GM12878 (cell line): ENCODE results near the gene EIF2B5. TPM values are rescaled to one million over a fixed set of nuclear protein-coding genes. Genes with fewer than 3 reads are reported as not detected.

ENCODE experiments used
- BCLAF1 ChIP-seq: fragments of 450-650 bp; IDR thresholded peaks from 2 replicates; pipeline ENCODE4 v1.6.1; 2017; ENCODE audit warnings: antibody characterized with exemption, mild to moderate bottlenecking, moderate library complexity
- CREM ChIP-seq: IDR thresholded peaks from 2 replicates; pipeline ENCODE4 v1.6.1; 2014; ENCODE audit warnings: antibody characterized with exemption, low read depth
- ELK1 ChIP-seq: IDR thresholded peaks from 2 replicates; pipeline ENCODE4 v1.6.1; 2012; ENCODE audit warnings: low read depth, low read length, improper control_type of control experiment
- LARP7 ChIP-seq: fragments of 450-650 bp; IDR thresholded peaks from 2 replicates; pipeline ENCODE4 v1.6.1; 2017; ENCODE audit warnings: mild to moderate bottlenecking
- NFYB ChIP-seq: IDR thresholded peaks from 2 replicates; pipeline ENCODE4 v1.6.1; 2011; ENCODE audit warnings: low read depth, mild to moderate bottlenecking, low read length, improper control_type of control experiment, moderate library complexity; ENCODE audit not compliant: insufficient read depth
- POLR2AphosphoS2 ChIP-seq: IDR thresholded peaks from 2 replicates; pipeline ENCODE4 v1.6.1; 2011; ENCODE audit warnings: low read depth, mild to moderate bottlenecking, low read length, improper control_type of control experiment, moderate library complexity
- POLR2AphosphoS5 ChIP-seq: IDR thresholded peaks from 2 replicates; pipeline ENCODE4 v1.6.1; 2011; ENCODE audit warnings: mild to moderate bottlenecking, low read length, inconsistent platforms
- SIN3A ChIP-seq: IDR thresholded peaks from 2 replicates; pipeline ENCODE4 v1.6.1; 2012; ENCODE audit warnings: low read depth, low read length, improper control_type of control experiment
- USF1 ChIP-seq: IDR thresholded peaks from 2 replicates; pipeline ENCODE4 v1.6.1; 2011; ENCODE audit warnings: borderline replicate concordance, low read depth, mild to moderate bottlenecking, moderate library complexity, mixed read lengths, low read length; ENCODE audit not compliant: insufficient read depth; ENCODE audit errors: extremely low read length
- ZNF274 ChIP-seq: IDR thresholded peaks from one replicate; pipeline ENCODE4 v1.8.0; 2011; ENCODE audit not compliant: insufficient read length, insufficient read depth
- ZNF687 ChIP-seq: fragments of 450-650 bp; IDR thresholded peaks from 2 replicates; pipeline ENCODE4 v1.6.1; 2017; ENCODE audit warnings: mild to moderate bottlenecking, moderate library complexity
- polyA plus RNA-seq, 11 experiments: library from polyadenylated mRNA; depleted of rRNA in 4 of 11; unstranded in 6 of 11; stranded (reverse) in 5 of 11; fragments of >200 nt; fragmentation: Nextera tagmentation in 4 of 11; fragmentation: Illumina TruSeq in 1 of 11; extraction: Ambion mirVana in 4 of 11; extraction: Trizol in 1 of 11; gene quantifications; 1 replicate in 1 of 11; 2 replicates in 10 of 11; pipeline versions ENCODE4 v1.2.1 to v1.2.3, GENCODE V29; 2011 to 2016; ENCODE audit warnings: inconsistent platforms in 2 of 11, missing spikeins in 2 of 11, low read depth in 1 of 11
- total RNA-seq, 4 experiments: library from RNA; depleted of rRNA in 3 of 4; stranded (reverse); fragments of >200 nt in 3 of 4; fragmentation: Illumina TruSeq in 1 of 4; extraction: Trizol in 1 of 4; gene quantifications; 2 replicates each; pipeline versions ENCODE4 v1.2.1 to v1.2.3, GENCODE V29; 2013 to 2021
- TF ChIP-seq, protein P1 (sequence below): fragments of 450-650 bp; IDR thresholded peaks from 2 replicates; pipeline ENCODE4 v1.6.1; 2017; ENCODE audit warnings: mild to moderate bottlenecking

EIF2B5 gene
- total and polyA plus RNA-seq, 10 of the 15 experiments (the other 5 are each of a cell fraction or from before 2014, with no cell fraction given), result 13.7 to 82.7 (median 52.2) TPM

DNA sequence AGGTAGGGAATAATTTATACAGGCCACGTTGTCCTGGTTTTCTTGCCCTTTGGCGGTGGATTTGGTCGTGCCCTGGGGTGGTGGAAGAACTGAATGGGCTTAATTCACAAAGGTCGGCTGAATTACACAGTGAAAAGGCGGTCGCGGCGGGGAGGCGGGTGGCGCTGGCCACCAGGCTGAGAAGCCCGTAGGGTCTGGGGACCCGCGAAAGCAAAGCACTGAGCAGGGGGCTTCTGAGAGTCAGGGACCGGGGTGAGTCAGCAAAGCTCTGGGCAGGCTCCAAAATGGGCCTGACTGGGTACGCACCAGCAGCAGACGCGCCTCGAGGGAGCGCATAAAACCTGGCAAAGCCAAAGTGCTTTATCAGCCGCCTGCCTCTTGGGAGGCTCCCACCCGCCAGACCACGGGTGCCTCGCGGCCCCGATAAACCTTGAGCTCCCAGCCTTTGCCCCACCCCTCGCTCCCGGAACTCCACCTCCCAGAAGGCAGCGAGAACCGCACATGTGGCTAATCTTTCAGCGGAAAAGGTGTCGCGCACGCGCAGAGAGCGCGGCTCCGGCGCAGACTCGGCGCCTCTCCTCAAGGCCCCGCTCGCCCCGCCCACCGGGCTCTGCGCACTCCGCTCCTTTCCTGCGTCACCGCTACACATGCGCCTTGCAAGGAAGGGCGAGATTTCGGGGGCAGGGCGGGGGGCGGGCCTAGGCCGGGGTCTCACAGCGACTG lies 50.5 kb downstream of the EIF2B5 start (continued):
- TF ChIP-seq, protein P1, sequence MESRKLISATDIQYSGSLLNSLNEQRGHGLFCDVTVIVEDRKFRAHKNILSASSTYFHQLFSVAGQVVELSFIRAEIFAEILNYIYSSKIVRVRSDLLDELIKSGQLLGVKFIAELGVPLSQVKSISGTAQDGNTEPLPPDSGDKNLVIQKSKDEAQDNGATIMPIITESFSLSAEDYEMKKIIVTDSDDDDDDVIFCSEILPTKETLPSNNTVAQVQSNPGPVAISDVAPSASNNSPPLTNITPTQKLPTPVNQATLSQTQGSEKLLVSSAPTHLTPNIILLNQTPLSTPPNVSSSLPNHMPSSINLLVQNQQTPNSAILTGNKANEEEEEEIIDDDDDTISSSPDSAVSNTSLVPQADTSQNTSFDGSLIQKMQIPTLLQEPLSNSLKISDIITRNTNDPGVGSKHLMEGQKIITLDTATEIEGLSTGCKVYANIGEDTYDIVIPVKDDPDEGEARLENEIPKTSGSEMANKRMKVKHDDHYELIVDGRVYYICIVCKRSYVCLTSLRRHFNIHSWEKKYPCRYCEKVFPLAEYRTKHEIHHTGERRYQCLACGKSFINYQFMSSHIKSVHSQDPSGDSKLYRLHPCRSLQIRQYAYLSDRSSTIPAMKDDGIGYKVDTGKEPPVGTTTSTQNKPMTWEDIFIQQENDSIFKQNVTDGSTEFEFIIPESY, result no peak
- TF ChIP-seq SIN3A, result peak; percentile 58; the same call in 1 of the 2 replicates
- TF ChIP-seq ZNF274, result no peak
- peak; percentile 68; the same call in 1 of the 2 replicates for TF ChIP-seq CREM
- TF ChIP-seq LARP7, result no peak
- no peak for TF ChIP-seq BCLAF1
- no peak for TF ChIP-seq NFYB
- TF ChIP-seq POLR2AphosphoS5, result peak; percentile 76; the same call in 1 of the 2 replicates
- TF ChIP-seq ZNF687, result no peak; the same call in 1 of the 2 replicates
- TF ChIP-seq ELK1, result no peak
- TF ChIP-seq USF1, result peak; percentile 61
- TF ChIP-seq POLR2AphosphoS2, result peak; percentile 76; the same call in 1 of the 2 replicates
